GM12865 (cell line): Measurements from ENCODE around the gene INSYN2B.
A peak's percentile ranks its signal among the peaks of the same experiment; 100 is the strongest.

Experiments used
- DNase-seq: peaks from one replicate; pipeline ENCODE4 v3.0.0; 2010; ENCODE audit warnings: low read depth
- H3K4me3 ChIP-seq: 2 replicates; pipeline ENCODE4 v1.5.1; 2011; ENCODE audit warnings: mild to moderate bottlenecking, low read depth, low read length, control low read depth
- TF ChIP-seq, protein P1 (sequence below): IDR thresholded peaks from 2 replicates; pipeline ENCODE4 v1.5.1; 2011; ENCODE audit warnings: low read length, control low read depth, low read depth, inconsistent platforms; ENCODE audit not compliant: insufficient read depth; ENCODE audit errors: missing control alignments

INSYN2B gene

DNA sequence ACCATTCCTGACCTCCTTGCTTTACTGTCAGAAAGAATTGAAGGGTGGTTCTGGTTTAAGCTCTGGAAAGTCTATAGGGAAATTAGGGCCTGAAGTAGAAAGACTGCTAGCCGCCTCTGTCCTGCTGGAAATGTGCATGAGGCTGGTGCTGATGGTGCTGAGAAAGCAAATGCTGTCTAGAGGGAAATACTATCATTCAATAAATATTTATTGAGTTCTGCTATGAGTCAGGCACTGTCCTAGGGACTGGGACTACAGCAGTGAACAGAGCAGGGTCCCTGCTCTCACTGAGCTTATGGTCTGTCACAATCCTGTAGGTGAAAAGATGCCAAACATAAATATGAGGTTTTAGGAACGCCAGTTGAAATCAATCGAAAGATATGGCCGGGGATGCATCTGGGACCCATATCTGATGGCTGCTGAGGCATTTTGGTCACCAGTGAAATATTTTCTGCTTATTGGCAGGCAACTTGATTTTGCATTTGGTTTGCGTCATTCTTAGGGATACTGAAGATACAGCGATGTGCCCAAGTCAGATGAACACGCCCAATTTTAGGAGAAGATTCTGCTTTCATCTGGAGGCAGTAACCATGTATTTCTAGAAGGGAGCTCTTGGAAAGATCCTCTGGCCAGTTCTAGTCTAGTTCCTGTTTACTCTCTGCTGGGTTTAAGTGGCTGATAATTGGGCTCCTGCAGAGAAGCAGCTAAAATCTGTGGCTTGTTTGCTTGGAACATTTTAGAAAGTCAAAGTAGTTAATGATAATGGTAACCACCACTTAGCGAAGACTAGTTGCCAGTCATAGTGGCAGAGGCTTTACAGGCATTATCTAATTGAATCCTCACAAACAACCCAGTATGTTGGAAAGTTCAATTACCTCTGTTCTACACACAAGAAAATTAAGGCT lies 73.3 kb downstream of the INSYN2B start:
- TF ChIP-seq, protein P1, sequence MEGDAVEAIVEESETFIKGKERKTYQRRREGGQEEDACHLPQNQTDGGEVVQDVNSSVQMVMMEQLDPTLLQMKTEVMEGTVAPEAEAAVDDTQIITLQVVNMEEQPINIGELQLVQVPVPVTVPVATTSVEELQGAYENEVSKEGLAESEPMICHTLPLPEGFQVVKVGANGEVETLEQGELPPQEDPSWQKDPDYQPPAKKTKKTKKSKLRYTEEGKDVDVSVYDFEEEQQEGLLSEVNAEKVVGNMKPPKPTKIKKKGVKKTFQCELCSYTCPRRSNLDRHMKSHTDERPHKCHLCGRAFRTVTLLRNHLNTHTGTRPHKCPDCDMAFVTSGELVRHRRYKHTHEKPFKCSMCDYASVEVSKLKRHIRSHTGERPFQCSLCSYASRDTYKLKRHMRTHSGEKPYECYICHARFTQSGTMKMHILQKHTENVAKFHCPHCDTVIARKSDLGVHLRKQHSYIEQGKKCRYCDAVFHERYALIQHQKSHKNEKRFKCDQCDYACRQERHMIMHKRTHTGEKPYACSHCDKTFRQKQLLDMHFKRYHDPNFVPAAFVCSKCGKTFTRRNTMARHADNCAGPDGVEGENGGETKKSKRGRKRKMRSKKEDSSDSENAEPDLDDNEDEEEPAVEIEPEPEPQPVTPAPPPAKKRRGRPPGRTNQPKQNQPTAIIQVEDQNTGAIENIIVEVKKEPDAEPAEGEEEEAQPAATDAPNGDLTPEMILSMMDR, result no peak
- no peak overlapping the region for H3K4me3 ChIP-seq
- no peak for DNase-seq

DNA sequence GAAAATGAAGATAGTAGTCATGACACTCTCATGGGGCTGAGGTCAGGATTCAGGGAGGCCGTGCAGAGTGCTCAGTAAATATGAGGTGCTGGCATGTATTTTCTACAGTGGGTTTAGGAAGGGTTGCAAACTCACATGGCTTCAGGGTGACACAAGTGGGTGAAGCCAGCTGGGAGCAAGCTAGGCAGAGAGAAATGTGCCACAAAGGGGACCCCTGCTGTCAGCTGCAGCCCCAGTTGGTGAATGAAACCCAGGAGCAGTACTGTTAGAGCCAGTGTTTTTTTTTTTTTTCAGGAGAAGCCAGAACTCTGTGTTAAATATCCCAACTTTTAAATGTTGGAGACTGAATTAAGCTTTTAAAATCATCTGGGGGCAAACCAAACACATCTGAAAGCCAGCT lies 75.3 kb downstream of the INSYN2B start:
- no peak for DNase-seq
- TF ChIP-seq, protein P1, result no peak
- H3K4me3 ChIP-seq, result no peak overlapping the region

DNA sequence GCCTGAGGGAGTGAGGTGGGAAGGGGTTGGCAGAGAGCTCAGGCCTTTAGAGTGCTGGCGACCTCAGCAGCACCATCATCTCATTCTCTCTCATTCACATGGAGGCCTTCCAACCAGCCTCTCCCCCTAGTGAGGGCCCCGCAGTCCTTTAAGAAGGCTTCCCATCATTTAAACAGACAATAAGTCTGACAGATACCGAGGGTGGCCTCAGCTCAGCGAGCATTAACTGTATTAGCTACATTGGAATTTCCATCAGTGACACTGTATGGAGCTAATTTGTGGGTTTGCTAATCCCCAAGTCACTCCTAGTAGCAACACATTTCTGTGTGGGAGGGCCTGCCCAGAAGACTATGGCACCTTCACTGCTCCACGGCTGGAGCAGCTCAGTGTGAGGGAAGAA lies 75.8 kb downstream of the INSYN2B start:
- TF ChIP-seq, protein P1, result no peak
- no peak for DNase-seq
- H3K4me3 ChIP-seq, result no peak overlapping the region

DNA sequence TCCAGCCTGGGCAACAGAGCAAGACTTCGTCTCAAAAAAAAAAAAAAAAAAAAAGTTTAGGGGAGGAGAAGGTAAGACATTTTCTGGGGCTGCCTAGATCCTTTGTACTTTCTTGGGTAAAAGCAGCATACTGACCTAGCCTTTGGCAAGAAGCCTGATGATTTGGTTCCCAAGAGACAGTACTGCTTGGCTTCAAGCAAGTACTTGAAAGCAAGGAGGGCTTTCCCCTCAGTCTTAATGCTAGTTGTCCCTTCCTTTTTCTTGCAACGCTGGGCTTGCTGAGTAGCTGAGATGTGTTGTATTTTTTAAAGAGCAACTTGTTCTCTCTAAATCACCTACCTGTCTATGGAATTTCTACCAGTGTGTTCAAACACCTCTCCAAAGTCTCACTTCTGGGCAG lies 76.2 kb downstream of the INSYN2B start:
- DNase-seq, result peak; percentile 16
- TF ChIP-seq, protein P1, result no peak
- no peak overlapping the region for H3K4me3 ChIP-seq

DNA sequence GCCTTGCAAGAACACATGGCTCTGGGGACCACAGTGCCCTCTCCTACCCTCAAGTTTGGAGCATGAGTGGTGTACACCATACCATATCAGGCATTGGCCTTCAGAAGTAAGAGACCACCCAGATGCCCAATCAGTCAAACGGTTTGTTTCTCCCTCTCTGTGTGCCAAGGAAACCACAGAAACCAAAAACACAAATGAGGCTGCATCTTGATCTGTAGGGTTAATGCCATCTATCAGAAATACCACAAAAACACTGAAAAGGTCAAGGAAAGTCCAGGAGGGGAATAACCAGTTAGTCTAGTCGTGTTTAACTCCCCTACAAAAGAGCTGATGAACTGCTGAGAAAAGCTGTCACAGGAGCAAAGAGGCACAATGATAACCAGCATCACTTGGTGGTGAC lies 78.4 kb downstream of the INSYN2B start:
- TF ChIP-seq, protein P1, result no peak
- H3K4me3 ChIP-seq, result no peak overlapping the region
- DNase-seq, result peak; percentile 14

DNA sequence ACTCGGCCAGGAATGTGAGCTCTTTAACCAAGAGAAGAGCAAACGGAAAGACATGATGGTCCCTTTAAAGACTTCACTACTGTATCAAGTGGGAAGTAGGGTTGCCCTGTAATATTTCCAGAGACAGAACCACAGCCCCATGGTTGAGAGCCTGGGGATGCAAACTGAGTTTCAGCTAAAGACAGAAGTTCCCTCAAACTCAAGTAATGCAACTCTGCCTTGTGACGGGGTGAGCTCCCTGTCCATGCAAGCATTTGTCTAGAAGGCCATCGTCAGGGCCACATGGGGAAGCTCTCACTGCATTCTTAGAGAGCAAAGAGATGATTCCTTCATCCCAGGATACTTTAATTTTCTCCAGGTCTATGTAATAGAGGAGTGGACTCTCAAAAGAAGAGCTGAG lies 82.8 kb downstream of the INSYN2B start:
- TF ChIP-seq, protein P1, result no peak
- H3K4me3 ChIP-seq, result no peak overlapping the region

DNA sequence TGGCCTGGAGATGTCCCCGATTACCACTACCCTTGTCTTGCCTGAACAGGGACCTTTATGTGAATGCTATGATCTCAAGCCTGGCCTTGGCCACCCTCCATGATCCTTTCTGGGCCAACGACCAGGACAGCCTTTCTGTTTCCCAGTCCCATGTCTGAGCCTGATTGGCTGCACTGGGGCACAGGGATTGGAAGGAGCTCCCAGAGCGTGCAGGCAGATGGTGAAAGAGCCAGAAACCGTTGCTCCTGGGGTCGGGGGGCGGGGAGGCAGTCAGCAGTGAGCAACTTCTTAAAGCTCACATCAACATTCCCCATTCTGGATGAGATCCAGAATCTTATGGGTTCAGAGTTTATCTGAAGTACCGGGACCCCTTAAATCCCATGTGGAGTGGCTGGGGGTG lies 84.4 kb downstream of the INSYN2B start:
- DNase-seq, result no peak
- TF ChIP-seq, protein P1, result no peak
- no peak overlapping the region for H3K4me3 ChIP-seq

More for the DNA sequence above, 82.8 kb downstream of the INSYN2B start:
- no peak for DNase-seq
